Stimulated activated naive CD8-positive, alpha-beta T cell treated with anti-CD3 and anti-CD28 coated beads, Interleukin-15, Interleukin-2, amounts not matched to agents 100 ng/mL and 50 ng/mL, for 24 hours (primary cell): ENCODE results near the gene SUGCT.
"Not testable (repeated sequence)": the region's sequence is repeated elsewhere in the genome, so short reads cannot be mapped to it uniquely, and the experiment has no call there.

Experiments
- H3K27ac Mint-ChIP-seq: one replicate; pipeline ENCODE4 v1.8.0; 2021; ENCODE audit warnings: mild to moderate bottlenecking, mixed read lengths
- H3K27me3 Mint-ChIP-seq: one replicate; pipeline ENCODE4 v1.8.0; 2021; ENCODE audit warnings: mixed read lengths
- H3K36me3 Mint-ChIP-seq: one replicate; pipeline ENCODE4 v1.8.0; 2021; ENCODE audit warnings: low read depth, mixed read lengths
- H3K4me1 Mint-ChIP-seq: one replicate; pipeline ENCODE4 v1.8.0; 2021; ENCODE audit warnings: low read depth, mixed read lengths
- H3K4me3 Mint-ChIP-seq: one replicate; pipeline ENCODE4 v1.8.0; 2021; ENCODE audit warnings: mild to moderate bottlenecking, mixed read lengths
- H3K9me3 Mint-ChIP-seq: one replicate; pipeline ENCODE4 v1.8.0; 2021; ENCODE audit warnings: mixed read lengths

Gene SUGCT

DNA sequence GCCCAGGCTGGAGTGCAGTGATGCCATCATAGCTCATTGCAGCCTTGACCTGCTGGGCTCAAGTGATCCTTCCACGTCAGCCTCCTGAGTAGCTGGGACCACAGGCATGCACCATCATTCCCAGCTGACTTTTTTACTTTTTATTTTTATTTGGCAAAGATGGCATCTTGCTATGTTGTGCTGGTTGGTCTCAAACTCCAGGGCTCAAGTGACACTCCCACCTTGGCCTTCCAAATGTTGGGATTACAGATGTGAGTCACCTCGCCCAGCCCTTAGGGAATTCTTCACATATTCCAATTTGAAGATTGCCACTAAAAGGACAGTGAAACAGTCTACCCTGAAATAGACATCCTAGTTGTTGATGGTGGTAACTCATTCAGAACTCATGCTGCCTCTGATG lies 27.7 kb downstream of the SUGCT start:
- Mint-ChIP-seq H3K27me3 (peaks cover 3% of the 10 kb centered on the region), H3K27ac (no peak overlapping the region), H3K36me3 (no peaks in the 10 kb centered on the region), H3K9me3 (no peaks in the 10 kb centered on the region), H3K4me1 (no peaks in the 10 kb centered on the region), H3K4me3 (no peak overlapping the region)

DNA sequence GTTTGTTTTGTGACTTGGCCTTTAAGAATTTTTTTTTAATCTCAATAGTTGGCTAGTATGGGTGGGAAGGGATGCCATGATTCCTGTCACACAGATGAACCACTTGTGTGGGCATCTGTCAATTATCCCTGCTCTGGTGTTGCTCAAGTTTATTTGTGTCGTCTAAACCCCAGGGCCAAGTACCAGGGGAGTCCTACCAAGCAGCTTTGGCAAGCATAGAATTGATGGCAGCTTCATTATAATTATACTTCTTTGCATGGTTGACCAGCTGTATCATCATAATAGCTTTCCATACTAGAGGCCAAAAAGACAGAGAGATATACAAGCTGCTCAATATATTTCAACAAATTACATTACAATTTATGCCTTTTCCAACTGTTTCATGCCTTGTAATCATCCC lies 30.4 kb downstream of the SUGCT start:
- peaks cover 3% of the 10 kb centered on the region for H3K27me3 Mint-ChIP-seq
- no peak overlapping the region for H3K27ac Mint-ChIP-seq
- no peak overlapping the region for H3K4me3 Mint-ChIP-seq
- no peaks in the 10 kb centered on the region for H3K36me3 Mint-ChIP-seq
- H3K9me3 Mint-ChIP-seq: no peaks in the 10 kb centered on the region
- no peaks in the 10 kb centered on the region for H3K4me1 Mint-ChIP-seq

DNA sequence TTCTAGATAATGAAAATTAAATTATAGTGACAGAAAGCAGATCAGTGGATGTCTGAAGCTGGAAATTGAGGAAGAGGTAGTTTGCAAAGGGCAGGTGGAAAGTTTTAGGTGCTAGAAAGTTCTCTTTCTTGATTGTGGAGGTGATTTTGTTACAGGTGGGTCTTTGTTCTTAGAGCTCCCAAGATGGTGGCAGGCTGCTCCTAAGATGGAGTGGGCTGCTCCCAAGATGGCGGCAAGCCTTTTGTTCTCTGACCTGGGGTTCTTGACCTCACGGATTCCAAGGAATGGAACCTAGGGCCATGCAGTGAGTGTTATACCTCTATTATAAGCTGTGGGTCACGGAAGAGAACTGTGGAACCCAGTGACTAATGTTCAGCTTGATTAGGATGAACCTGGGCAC lies 32.5 kb downstream of the SUGCT start:
- H3K4me3 Mint-ChIP-seq: no peak overlapping the region
- H3K9me3 Mint-ChIP-seq: no peaks in the 10 kb centered on the region
- H3K36me3 Mint-ChIP-seq: no peaks in the 10 kb centered on the region
- no peak overlapping the region for H3K27ac Mint-ChIP-seq
- no peaks in the 10 kb centered on the region for H3K4me1 Mint-ChIP-seq
- peaks cover 3% of the 10 kb centered on the region for H3K27me3 Mint-ChIP-seq

DNA sequence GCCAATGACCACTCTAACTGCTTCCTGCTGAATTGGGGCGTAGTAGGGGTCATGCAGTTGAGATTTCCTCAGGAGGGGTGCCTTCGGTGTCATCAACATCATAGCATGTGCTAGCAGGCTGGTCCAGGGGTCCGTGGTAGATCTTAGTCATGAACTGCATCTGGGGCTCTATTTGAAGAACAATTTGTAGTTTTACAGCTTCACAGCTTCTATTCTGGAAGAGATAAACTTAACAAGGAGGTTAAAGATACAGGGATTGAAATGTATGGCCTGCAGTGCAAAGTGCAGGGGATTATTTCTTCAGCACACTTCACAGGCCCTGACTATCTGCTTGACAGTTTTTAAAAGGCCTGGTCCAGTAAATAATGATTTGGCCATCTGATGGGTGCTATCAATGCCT lies 33.5 kb downstream of the SUGCT start:
- not testable (repeated sequence) for H3K4me3 Mint-ChIP-seq, H3K27ac Mint-ChIP-seq, H3K9me3 Mint-ChIP-seq, H3K4me1 Mint-ChIP-seq, H3K27me3 Mint-ChIP-seq, H3K36me3 Mint-ChIP-seq

DNA sequence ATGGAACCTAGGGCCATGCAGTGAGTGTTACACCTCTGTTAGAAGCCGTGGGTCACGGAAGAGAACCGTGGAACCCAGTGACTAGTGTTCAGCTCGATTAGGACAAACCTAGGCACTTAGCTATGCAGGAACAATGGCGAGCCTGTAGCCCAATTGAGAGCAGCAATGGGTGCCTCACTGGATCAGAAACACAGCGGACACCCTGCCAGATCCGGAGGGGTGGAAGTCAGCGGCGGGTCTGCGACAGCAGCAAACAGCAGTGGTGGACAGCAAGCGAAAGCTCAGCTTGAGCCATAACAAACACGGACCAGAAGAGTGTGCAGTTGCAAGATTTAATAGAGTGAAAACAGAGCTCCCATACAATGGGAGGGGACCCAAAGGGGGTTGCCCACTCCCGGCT lies 38.3 kb downstream of the SUGCT start:
- H3K27me3 Mint-ChIP-seq, H3K4me3 Mint-ChIP-seq, H3K9me3 Mint-ChIP-seq, H3K36me3 Mint-ChIP-seq, H3K27ac Mint-ChIP-seq, H3K4me1 Mint-ChIP-seq: not testable (repeated sequence)

GRCh38 chr7:40175256-40175655 lies 40.5 kb downstream of the SUGCT start:
- not testable (repeated sequence) for H3K4me3 Mint-ChIP-seq, H3K36me3 Mint-ChIP-seq, H3K27me3 Mint-ChIP-seq, H3K27ac Mint-ChIP-seq, H3K4me1 Mint-ChIP-seq, H3K9me3 Mint-ChIP-seq

DNA sequence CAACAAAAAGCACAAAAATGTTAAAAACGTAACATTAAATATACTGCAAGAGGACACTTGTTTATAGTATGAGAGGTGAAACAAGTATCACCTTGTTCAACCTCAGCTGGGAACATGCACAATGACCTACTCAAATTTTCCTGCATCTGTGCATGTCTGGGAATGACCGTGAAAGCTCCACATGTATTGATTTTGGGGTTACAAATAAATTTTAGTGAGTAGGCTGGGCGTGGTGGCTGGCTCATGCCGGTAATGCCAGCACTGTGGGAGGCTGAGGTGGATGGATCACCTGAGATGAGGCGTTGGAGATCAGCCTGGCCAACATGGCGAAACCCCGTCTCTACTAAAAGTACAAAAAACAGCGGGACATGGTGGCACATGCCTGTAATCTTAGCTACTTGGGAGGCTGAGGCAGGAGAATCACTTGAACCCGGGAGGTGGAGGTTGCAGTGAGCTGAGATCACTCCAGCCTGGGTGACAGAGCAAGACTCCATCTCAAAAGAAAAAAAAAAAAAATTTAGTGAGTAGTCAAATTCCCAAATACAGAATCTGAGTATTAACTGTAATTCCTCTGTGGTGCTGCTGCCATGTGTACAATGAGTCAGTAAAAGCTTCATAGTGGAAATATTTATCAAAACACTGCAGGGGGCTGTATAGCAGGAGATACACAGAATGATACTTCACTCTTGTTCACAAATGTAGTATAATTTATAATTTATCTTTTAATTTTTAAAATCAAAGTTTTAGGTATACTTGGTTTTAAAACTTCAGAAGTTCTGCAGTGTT lies 41.1 kb downstream of the SUGCT start:
- H3K4me1 Mint-ChIP-seq: no peaks in the 10 kb centered on the region
- H3K27me3 Mint-ChIP-seq: no peaks in the 10 kb centered on the region
- H3K36me3 Mint-ChIP-seq: no peaks in the 10 kb centered on the region
- no peaks in the 10 kb centered on the region for H3K9me3 Mint-ChIP-seq
- H3K27ac Mint-ChIP-seq: no peak overlapping the region
- no peak overlapping the region for H3K4me3 Mint-ChIP-seq

DNA sequence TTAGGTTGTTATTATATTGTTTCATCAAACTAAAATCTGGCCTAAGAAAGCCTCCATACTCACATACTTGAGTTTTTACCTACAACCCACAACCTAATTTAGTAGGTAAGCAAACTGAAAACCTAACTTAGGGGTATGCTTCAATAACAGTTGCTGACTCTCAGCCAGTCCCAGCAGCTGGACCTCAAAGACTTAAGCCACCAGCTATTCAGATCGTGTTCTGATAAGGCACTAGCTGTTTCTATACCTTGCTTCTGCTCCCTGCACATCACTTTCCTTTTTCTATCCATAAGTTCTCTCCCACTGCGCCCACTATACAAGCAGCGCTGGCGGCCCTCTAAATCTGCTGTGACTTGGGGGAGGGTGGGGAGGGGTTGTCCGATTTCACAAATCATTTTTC lies 42.3 kb downstream of the SUGCT start:
- H3K27ac Mint-ChIP-seq: no peak overlapping the region
- H3K27me3 Mint-ChIP-seq: no peaks in the 10 kb centered on the region

GRCh38 chr7:40182452-40182851 lies 47.6 kb downstream of the SUGCT start:
- H3K27me3 Mint-ChIP-seq: no peaks in the 10 kb centered on the region
- no peak overlapping the region for H3K4me3 Mint-ChIP-seq
- H3K9me3 Mint-ChIP-seq: no peaks in the 10 kb centered on the region
- H3K36me3 Mint-ChIP-seq: peaks cover 3% of the 10 kb centered on the region
- H3K4me1 Mint-ChIP-seq: no peaks in the 10 kb centered on the region
- H3K27ac Mint-ChIP-seq: no peak overlapping the region

More for the DNA sequence above, 42.3 kb downstream of the SUGCT start:
- no peaks in the 10 kb centered on the region for H3K4me1 Mint-ChIP-seq
- H3K9me3 Mint-ChIP-seq: no peaks in the 10 kb centered on the region
- H3K36me3 Mint-ChIP-seq: no peaks in the 10 kb centered on the region
- no peak overlapping the region for H3K4me3 Mint-ChIP-seq

DNA sequence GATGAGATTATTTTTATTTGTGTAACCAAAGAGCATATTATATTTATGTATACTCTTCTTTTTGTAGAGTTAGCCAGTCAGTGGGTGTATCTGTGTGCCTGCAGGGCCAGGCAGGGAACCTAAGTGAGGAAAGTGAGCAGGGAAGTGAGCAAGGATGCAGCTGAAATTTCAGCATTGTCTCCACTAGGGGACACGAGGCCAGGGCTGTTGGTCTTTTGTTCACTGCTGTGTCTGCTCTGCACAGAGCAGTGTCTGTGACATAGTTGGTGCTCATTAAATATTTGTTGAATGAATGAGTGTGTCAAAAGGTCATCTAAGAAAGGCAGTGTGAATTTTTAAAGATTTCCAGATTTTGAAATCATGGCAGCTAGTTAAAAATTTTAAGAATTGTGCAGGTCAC lies 51.8 kb downstream of the SUGCT start:
- H3K27ac Mint-ChIP-seq: no peak overlapping the region
- peaks cover 3% of the 10 kb centered on the region for H3K36me3 Mint-ChIP-seq
- H3K4me3 Mint-ChIP-seq: no peak overlapping the region
- no peaks in the 10 kb centered on the region for H3K27me3 Mint-ChIP-seq
- H3K4me1 Mint-ChIP-seq: no peaks in the 10 kb centered on the region
- H3K9me3 Mint-ChIP-seq: no peaks in the 10 kb centered on the region

GRCh38 chr7:40192036-40192435 lies 57.2 kb downstream of the SUGCT start:
- Mint-ChIP-seq H3K27ac (no peak overlapping the region), H3K36me3 (no peaks in the 10 kb centered on the region), H3K4me1 (no peaks in the 10 kb centered on the region)

DNA sequence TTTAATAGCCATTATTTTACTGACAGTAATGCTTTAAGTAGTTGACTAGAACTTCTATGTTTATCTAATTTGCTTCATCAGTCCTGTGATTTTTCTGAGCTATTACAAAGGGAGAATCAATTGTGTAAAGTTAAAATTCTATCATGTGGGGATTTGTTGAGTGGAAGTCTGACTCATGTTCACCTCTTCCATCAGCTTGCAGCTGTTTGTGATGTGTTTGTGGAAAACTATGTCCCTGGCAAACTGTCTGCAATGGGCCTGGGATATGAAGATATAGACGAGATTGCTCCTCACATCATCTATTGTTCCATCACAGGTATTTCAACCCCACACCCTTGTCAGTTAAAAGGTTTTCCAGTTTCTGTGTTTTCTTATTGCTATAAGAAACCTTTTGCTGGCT lies 59.9 kb downstream of the SUGCT start:
- Mint-ChIP-seq H3K27me3 (no peaks in the 10 kb centered on the region), H3K9me3 (no peaks in the 10 kb centered on the region), H3K36me3 (no peaks in the 10 kb centered on the region), H3K4me1 (no peaks in the 10 kb centered on the region), H3K27ac (no peak overlapping the region), H3K4me3 (no peak overlapping the region)

More at GRCh38 chr7:40192036-40192435, 57.2 kb downstream of the SUGCT start:
- Mint-ChIP-seq H3K9me3 (no peaks in the 10 kb centered on the region), H3K27me3 (no peaks in the 10 kb centered on the region), H3K4me3 (no peak overlapping the region)

GRCh38 chr7:40197527-40197926 lies 62.7 kb downstream of the SUGCT start:
- no peaks in the 10 kb centered on the region for H3K36me3 Mint-ChIP-seq
- no peak overlapping the region for H3K27ac Mint-ChIP-seq
- no peak overlapping the region for H3K4me3 Mint-ChIP-seq
- H3K9me3 Mint-ChIP-seq: no peaks in the 10 kb centered on the region
- H3K4me1 Mint-ChIP-seq: no peaks in the 10 kb centered on the region
- no peaks in the 10 kb centered on the region for H3K27me3 Mint-ChIP-seq

DNA sequence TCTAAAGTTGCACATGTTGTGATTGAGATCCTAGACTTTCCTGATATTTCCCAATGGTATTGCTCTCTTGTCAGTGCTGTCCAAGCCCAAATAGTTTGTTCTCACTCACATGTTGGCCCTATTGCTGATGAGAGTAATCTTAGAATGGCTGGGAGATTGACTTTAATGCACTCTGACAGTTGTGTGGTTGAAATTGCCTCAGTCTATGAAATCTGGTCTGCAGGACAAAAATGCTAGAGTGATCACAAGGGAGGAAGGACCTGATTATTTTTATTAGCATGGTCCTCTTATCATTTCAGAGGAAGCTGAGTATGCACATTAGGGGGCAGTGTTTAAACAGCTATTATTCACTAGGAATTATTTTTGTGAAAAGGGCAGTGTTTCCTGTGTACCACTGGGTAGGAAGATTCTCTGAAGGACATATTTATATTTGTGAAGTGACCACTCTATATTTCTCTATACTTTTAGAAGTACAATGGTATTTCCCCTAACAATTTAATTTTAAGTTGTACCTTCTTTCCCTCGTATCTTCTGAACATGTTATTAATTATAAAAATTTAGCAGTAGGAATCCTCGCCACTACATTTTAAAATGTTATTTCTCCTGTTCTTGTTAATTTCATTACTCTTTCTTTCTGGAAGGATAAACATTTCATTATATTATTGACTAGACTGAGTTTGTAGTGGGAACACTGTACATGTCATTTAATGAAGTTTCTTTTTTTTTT lies 64.4 kb downstream of the SUGCT start:
- H3K4me1 Mint-ChIP-seq: no peaks in the 10 kb centered on the region
- H3K27ac Mint-ChIP-seq: no peak overlapping the region
- no peaks in the 10 kb centered on the region for H3K27me3 Mint-ChIP-seq
- H3K9me3 Mint-ChIP-seq: no peaks in the 10 kb centered on the region
- no peaks in the 10 kb centered on the region for H3K36me3 Mint-ChIP-seq
- no peak overlapping the region for H3K4me3 Mint-ChIP-seq

DNA sequence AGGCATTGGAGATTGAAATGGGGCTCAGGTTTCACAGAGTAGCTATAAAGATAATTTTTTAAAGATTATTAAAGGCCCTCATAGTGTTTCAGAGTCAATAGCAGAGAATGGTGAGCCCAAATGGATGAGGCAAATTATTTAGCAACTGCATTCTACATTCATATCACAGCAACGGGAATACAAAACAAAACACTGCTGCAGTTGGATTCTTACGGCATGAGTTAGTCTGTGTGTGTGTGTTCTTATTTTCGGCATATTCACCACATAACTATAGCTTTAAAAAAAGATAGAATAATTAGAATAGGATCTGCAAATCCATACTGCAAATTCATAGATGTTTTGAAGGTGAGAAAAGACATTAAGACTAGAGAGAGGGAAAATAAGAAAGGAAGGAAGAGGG lies 66.0 kb downstream of the SUGCT start:
- Mint-ChIP-seq H3K27me3 (no peaks in the 10 kb centered on the region), H3K9me3 (no peaks in the 10 kb centered on the region), H3K27ac (no peak overlapping the region), H3K36me3 (no peaks in the 10 kb centered on the region), H3K4me3 (no peak overlapping the region), H3K4me1 (no peaks in the 10 kb centered on the region)

- no peaks in the 10 kb centered on the region for H3K27me3 Mint-ChIP-seq
- no peak overlapping the region for H3K27ac Mint-ChIP-seq
- H3K4me1 Mint-ChIP-seq: no peaks in the 10 kb centered on the region
- H3K9me3 Mint-ChIP-seq: no peaks in the 10 kb centered on the region
- H3K36me3 Mint-ChIP-seq: no peaks in the 10 kb centered on the region
- no peak overlapping the region for H3K4me3 Mint-ChIP-seq
Measured at GRCh38 chr7:40202851-40203250, 68.0 kb downstream of the SUGCT start.
